ENCODE measurements around the gene PRODH.
"Not testable (repeated sequence)": the region's sequence is repeated elsewhere in the genome, so short reads cannot be mapped to it uniquely, and the experiment has no call there.

- not testable (repeated sequence) for TF ChIP-seq POLR2A, CTCF (IDR thresholded peaks at IDR 0.05)
Measured at GRCh38 chr22:18934688-18935087, 1.4 kb downstream of the PRODH start.
